OCI-LY1 (cell line): ENCODE results near the gene CTNNA2.

Experiments
- EZH2 ChIP-seq: fragments of 200-600 bp; sonication (generic), shearing (Covaris generic); IDR thresholded peaks from 2 replicates; pipeline ENCODE4 v1.8.0; 2017; ENCODE audit warnings: borderline replicate concordance, mixed run types, mild to moderate bottlenecking, antibody characterized with exemption, low read length, moderate library complexity, mixed read lengths
- TF ChIP-seq, protein P1 (sequence below): fragments of 200-600 bp; sonication (generic), shearing (Covaris generic); IDR thresholded peaks from 2 replicates; pipeline ENCODE4 v1.5.1; 2017; ENCODE audit warnings: mild to moderate bottlenecking, antibody characterized with exemption, low read length, moderate library complexity, mixed read lengths

- TF ChIP-seq, protein P1, sequence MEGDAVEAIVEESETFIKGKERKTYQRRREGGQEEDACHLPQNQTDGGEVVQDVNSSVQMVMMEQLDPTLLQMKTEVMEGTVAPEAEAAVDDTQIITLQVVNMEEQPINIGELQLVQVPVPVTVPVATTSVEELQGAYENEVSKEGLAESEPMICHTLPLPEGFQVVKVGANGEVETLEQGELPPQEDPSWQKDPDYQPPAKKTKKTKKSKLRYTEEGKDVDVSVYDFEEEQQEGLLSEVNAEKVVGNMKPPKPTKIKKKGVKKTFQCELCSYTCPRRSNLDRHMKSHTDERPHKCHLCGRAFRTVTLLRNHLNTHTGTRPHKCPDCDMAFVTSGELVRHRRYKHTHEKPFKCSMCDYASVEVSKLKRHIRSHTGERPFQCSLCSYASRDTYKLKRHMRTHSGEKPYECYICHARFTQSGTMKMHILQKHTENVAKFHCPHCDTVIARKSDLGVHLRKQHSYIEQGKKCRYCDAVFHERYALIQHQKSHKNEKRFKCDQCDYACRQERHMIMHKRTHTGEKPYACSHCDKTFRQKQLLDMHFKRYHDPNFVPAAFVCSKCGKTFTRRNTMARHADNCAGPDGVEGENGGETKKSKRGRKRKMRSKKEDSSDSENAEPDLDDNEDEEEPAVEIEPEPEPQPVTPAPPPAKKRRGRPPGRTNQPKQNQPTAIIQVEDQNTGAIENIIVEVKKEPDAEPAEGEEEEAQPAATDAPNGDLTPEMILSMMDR, result no peak
- no peak for TF ChIP-seq EZH2
Observed at GRCh38 chr2:79621252-79621651, 108.4 kb downstream of the CTNNA2 start.
